ENCODE data around the gene BSG. TPM values are rescaled to one million over a fixed set of nuclear protein-coding genes. Genes with fewer than 3 reads are reported as not detected.
"Not testable (repeated sequence)": the region's sequence is repeated elsewhere in the genome, so short reads cannot be mapped to it uniquely, and the experiment has no call there.

The BSG gene
- total RNA-seq, 1 experiment from 2014 or later = 725 TPM

DNA sequence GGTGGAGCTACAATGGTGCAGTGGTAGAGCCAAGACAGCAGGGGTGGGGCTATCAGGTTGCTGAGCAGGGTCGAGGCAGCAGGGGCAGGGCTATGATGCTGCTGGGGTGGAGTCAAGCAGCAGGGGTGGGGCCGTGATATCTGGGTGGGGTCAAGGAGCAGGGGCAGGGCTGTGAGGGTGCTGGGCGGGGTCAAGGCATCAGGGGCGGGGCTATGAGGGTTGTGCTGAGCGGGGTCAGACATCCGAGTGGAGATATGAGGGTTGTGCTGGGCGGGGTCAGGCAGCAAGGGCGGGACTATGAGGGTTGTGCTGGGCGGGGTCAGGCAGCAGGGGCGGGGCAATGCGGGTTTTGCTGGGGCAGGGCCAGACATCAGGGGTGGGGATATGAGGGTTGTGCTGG lies 32.0 kb downstream of the BSG start:
- peak; percentile 18 for DNase-seq (ENCODE audit: low spot score)

GRCh38 chr19:605061-605971 lies 32.9 kb downstream of the BSG start:
- not testable (repeated sequence) for DNase-seq (ENCODE audit: low spot score)

DNA sequence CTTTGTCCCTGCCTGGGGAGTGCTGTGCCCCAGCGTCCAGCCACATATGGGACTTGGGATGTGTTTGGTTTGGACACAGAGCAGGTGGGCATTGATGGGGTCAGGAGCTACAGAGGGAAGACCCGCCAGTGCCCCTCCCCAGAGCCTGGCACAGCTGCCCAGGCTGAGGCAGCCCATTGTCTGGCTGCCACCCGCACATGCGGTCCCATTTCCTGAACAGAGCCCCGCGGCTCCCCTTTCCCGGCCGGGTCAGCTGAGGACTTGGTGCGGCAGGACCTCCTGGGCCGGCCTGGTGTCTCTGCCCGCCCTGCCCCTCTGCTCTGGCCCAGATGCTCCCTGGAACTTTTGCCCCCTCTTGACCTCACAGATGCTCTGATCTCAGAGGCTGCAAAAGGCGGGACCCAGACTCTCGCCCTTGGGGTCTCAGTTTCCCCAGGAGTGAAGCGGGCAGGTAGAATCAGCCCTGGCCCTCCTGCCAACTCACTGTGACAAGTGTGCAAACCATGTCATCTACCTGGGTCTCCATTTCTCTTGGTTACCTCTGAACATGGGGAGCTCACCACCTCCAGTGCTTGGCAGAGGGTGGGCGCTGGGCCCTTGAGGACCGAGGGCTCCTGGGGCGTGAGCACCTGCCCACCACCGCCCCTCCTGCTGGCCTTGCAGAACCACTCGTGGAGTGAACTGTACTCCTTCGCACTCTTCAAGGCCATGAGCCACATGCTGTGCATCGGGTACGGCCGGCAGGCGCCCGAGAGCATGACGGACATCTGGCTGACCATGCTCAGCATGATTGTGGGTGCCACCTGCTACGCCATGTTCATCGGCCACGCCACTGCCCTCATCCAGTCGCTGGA lies 35.1 kb downstream of the BSG start:
- no peak for DNase-seq (ENCODE audit: low spot score)

DNA sequence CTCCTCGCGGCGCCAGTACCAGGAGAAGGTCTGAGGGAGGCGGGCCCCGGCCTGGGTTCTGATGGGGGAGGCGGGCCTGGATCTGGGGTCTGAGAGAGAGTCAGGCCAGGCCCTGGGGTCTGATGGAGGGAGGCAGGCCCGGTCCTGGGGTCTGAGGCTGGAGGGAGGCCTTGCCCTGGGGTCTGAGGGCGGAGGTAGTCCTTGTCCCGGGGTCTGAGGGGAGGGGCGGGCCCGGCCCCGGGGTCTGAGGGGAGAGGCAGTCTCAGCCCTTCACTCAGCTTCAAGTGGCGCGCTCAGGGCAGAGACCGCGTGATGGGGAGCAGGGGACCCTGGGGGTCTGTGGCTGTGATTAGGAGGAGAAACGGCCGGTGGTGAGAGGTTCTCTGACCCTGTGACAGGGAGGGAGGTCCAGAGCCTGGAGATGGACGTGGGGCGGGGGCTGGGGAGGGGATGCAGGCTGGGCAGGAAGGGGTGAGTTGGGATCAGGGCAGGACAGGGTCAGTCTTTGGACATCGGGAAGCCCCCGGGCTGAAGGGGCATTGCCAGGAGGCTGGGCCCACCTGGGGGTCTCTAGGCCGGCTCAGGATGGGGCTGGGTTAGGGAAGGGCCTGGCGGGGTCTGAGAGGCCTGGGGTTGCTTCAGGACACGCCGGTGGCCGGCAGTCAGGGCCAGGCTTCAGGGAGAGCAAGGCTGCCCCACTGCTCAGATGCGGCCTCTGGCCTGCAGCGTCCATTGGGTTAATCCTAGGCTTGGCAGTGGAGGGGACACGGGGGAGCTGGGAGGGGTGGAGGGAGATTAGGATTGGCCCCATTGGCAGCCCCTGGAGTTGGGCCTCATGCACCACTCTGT lies 36.0 kb downstream of the BSG start:
- no peak for DNase-seq (ENCODE audit: low spot score)

GRCh38 chr19:609004-609346 lies 36.6 kb downstream of the BSG start:
- peak; percentile 17 for DNase-seq (ENCODE audit: low spot score)

GRCh38 chr19:610071-610800 lies 37.8 kb downstream of the BSG start:
- DNase-seq (ENCODE audit: low spot score) = peak; percentile 13

DNA sequence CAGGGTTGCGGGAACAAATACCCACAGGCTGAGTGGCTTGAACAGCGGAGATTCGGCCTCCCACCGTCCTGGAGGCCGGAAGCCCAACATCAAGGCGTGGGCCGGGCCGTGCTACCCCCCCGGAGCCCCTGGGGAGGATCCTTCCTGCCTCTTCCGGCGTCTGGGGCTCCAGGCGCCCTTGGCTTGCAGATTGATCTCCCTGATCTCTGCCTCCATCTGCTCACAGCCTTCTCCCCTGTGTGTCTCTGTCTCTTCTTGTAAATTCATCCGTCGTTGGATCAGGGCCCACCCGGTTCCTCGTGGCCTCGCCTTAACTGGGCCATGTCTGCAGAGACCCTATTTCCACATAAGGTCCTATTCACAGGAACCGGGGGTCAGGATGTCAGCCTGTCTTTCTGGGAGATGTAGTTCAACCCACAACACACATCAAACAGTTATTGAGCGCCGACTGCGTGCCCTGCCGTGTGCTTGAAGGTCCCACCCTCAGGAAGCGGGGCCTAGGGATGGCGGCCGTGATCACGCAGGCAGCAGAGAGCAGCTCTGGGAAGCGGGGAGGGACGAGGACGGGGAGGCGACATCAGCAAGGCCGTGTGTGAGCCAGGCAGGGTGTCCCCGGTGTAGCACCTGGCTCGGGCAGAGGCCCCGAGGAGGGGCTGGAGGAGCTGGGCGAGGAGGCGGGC lies 38.5 kb downstream of the BSG start:
- no peak for DNase-seq (ENCODE audit: low spot score)

DNA sequence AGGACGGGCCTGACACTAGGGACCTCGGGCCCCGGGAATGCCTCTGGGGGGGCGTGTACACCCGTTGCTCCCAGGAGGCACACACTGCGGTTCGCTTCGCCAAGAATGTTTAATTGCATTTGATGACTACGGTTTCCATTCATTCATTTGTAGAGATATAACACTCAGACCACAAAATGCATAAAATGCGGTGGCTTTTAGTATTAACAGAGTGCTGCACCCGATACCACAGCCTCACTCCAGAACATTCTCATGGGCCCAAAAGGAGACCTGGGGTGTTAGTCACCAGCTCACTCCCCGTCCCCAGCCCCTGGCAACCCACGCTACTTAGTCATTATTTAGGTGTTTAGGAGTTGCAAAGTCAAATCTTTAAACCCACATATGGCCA lies 39.1 kb downstream of the BSG start:
- no peak for DNase-seq (ENCODE audit: low spot score)

DNA sequence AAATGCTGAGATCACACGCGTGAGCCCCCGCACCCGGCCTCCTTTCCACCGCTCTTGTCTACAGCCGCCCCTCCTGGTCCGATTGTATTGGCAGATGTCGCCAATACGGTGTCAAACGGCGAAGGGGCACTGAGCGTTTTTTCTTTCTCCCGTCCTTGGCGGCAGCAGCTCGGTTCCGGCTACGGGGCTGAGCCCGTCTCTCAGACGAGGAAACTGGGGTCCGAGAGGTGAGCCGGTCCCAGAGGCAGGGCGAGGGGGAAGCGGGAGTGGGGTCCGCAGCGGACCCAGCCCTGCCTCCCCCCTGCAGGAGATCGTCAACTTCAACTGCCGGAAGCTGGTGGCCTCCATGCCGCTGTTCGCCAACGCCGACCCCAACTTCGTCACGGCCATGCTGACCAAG lies 40.5 kb downstream of the BSG start:
- no peak for DNase-seq (ENCODE audit: low spot score)

DNA sequence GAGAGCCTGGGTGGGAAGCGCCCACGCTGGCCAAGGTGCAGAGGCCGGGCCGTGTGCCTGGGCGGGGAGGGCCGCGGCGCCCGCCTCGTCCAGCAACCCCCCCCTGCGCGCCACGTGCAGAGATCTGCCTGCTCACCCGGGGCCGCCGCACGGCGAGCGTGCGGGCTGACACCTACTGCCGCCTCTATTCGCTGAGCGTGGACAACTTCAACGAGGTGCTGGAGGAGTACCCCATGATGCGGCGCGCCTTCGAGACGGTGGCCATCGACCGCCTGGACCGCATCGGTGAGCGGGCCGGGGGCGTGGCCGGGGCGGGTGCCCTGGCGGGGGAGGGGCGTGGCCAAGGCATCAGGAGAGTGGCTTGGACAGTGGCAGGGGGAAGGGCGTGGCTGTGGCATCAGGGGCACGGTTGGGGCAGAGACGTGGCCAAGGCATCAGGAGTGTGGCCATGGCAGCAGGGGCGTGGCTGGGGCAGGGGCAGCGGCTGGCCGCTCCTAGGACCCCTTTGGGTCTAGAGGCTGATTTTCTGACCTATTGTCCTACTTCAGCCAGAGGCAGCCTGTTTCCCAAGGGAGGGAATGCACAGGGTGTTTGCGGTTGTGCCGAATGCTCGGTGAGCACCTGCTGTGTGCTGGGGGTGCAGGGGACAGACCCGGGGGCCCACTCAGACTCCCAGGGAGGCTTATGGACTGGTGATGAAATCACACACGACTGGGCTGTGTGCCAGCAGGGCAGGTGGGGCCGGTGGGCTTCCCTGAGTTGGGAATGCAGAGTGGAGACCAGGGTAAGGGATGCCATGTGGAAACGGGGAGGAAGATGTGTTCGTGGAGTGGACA lies 41.6 kb downstream of the BSG start:
- DNase-seq (ENCODE audit: low spot score) = no peak

DNA sequence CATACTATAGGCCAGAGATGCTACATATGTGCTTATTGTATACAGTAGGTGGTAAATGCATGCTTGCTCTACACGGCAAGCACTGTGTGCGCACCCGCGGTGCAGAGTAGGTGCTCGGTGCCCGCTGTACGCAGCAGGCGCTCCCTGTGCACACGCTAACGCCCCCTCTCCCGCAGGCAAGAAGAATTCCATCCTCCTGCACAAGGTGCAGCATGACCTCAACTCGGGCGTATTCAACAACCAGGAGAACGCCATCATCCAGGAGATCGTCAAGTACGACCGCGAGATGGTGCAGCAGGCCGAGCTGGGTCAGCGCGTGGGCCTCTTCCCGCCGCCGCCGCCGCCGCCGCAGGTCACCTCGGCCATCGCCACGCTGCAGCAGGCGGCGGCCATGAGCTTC lies 43.2 kb downstream of the BSG start:
- DNase-seq (ENCODE audit: low spot score) = peak; percentile 38

DNA sequence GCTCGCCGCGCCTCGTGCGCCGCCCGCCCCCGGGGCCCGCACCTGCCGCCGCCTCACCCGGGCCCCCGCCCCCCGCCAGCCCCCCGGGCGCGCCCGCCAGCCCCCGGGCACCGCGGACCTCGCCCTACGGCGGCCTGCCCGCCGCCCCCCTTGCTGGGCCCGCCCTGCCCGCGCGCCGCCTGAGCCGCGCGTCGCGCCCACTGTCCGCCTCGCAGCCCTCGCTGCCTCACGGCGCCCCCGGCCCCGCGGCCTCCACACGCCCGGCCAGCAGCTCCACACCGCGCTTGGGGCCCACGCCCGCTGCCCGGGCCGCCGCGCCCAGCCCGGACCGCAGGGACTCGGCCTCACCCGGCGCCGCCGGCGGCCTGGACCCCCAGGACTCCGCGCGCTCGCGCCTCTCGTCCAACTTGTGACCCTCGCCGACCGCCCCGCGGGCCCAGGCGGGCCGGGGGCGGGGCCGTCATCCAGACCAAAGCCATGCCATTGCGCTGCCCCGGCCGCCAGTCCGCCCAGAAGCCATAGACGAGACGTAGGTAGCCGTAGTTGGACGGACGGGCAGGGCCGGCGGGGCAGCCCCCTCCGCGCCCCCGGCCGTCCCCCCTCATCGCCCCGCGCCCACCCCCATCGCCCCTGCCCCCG lies 43.8 kb downstream of the BSG start:
- no peak for DNase-seq (ENCODE audit: low spot score)

GRCh38 chr19:616747-617526 lies 44.5 kb downstream of the BSG start:
- peak; percentile 49 for DNase-seq (ENCODE audit: low spot score)

DNA sequence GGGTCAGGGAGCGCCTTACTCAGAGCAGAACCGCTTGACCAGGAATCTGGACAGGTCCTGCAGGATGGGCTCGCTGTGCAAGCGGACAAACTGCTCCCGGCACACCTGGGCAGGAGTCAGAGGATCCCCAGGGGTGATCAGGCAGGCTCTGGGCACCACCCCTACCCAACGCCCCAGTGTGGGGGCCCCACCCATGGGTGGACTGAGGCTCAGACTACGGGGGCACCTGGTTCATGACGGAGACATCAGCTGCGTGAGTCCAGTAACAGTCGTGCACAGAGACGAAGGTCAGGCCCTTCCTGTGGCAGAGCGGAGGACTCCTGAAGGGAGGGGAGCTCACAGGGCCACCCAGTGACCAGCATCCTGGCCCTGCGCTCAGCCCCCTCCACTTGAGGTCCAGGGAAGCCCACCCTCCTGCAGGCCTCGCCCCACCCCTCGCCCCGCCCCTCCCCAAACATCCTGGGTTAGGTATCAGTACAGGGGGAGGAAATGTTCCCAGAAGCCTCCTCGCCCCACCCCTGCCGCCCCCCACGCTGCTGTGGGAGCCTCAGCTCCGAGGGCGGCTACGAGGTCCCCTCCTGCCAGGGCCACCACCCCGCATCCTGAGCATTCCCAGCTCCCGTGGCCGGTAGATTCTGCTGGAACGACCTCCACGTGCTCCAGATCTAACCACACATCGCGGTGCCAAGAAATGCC lies 45.3 kb downstream of the BSG start:
- DNase-seq (ENCODE audit: low spot score) = no peak

DNA sequence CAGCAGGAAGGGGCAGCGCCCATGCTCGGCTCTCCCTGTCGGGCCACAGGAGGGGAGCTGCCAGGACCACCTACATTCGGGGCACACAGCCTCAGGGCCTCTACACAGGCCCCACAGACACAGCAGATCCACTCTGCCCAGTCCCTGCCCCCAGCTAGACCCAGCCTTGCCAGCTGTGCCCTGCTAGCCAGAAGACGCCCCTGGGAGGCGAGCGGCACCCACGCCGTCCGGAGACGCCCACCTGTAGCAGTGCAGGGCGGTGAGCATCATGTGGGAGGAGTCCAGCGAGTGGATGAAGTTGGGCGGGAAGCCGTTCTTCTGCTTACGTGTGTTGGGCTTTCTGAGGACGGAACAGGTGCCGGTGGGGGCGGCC lies 45.8 kb downstream of the BSG start:
- no peak for DNase-seq (ENCODE audit: low spot score)

GRCh38 chr19:618674-619285 lies 46.4 kb downstream of the BSG start:
- DNase-seq (ENCODE audit: low spot score) = no peak

GRCh38 chr19:619286-620002 lies 47.0 kb downstream of the BSG start:
- no peak for DNase-seq (ENCODE audit: low spot score)

Data from HT-29 (cell line).